H9 (cell line): ENCODE data around the gene RAB3IL1. TPM values are rescaled to one million over a fixed set of nuclear protein-coding genes. Genes with fewer than 3 reads are reported as not detected.

Experiments used
- DNase-seq: peaks from one replicate; pipeline ENCODE4 v3.0.0-alpha.2; 2017
- H2AFZ ChIP-seq: one replicate; pipeline ENCODE4 v1.6.1; 2013; ENCODE audit warnings: mild to moderate bottlenecking, low read length, control low read depth, moderate library complexity
- H2AK5ac ChIP-seq: 2 replicates; pipeline ENCODE4 v1.6.1; 2013; ENCODE audit warnings: low read length, control low read depth, mixed read lengths; ENCODE audit not compliant: insufficient read length
- H2BK120ac ChIP-seq: one replicate; pipeline ENCODE4 v1.6.1; 2013; ENCODE audit warnings: low read depth, mild to moderate bottlenecking, low read length, control low read depth, inconsistent platforms; ENCODE audit not compliant: poor library complexity, severe bottlenecking
- H2BK12ac ChIP-seq: 2 replicates; pipeline ENCODE4 v1.6.1; 2013; ENCODE audit warnings: low read length, control low read depth, mixed read lengths, low read depth; ENCODE audit not compliant: insufficient read length
- H2BK15ac ChIP-seq: 2 replicates; pipeline ENCODE4 v1.6.1; 2013; ENCODE audit warnings: low read depth, low read length, control low read depth
- H2BK20ac ChIP-seq: one replicate; pipeline ENCODE4 v1.6.1; 2013; ENCODE audit warnings: low read depth, mild to moderate bottlenecking, low read length, control low read depth, inconsistent platforms; ENCODE audit not compliant: poor library complexity, severe bottlenecking
- H2BK5ac ChIP-seq: 2 replicates; pipeline ENCODE4 v1.6.1; 2013; ENCODE audit warnings: low read length, control low read depth, mixed read lengths; ENCODE audit not compliant: insufficient read length
- H3K14ac ChIP-seq: 2 replicates; pipeline ENCODE4 v1.6.1; 2013; ENCODE audit warnings: low read length, control low read depth; ENCODE audit not compliant: insufficient read depth
- H3K18ac ChIP-seq: 2 replicates; pipeline ENCODE4 v1.6.1; 2013; ENCODE audit warnings: low read depth, mild to moderate bottlenecking, mixed read lengths, low read length, control low read depth; ENCODE audit not compliant: insufficient read length
- H3K23ac ChIP-seq: 2 replicates; pipeline ENCODE4 v1.6.1; 2013; ENCODE audit warnings: low read length, control low read depth, mixed read lengths, low read depth; ENCODE audit not compliant: insufficient read length
- H3K23me2 ChIP-seq: 2 replicates; pipeline ENCODE4 v1.6.1; 2013; ENCODE audit warnings: low read depth, mild to moderate bottlenecking, mixed read lengths, low read length, control low read depth; ENCODE audit not compliant: insufficient read length, poor library complexity, severe bottlenecking
- H3K27ac ChIP-seq: 2 replicates; pipeline ENCODE4 v1.5.1; 2013; ENCODE audit warnings: low read length, control low read depth, mixed read lengths, low read depth; ENCODE audit not compliant: insufficient read length
- H3K27me3 ChIP-seq: 2 replicates; pipeline ENCODE4 v1.6.1; 2013; ENCODE audit warnings: low read length, control low read depth, inconsistent platforms; ENCODE audit not compliant: insufficient read depth
- H3K4ac ChIP-seq: 2 replicates; pipeline ENCODE4 v1.6.1; 2013; ENCODE audit warnings: low read depth, mild to moderate bottlenecking, control low read depth, inconsistent platforms, low read length, moderate library complexity
- H3K4me1 ChIP-seq: 2 replicates; pipeline ENCODE4 v1.6.1; 2013; ENCODE audit warnings: low read length, control low read depth, inconsistent platforms; ENCODE audit not compliant: insufficient read depth
- H3K4me2 ChIP-seq: 2 replicates; pipeline ENCODE4 v1.6.1; 2013; ENCODE audit warnings: low read length, control low read depth, mixed read lengths; ENCODE audit not compliant: insufficient read length, insufficient read depth
- H3K56ac ChIP-seq: 2 replicates; pipeline ENCODE4 v1.6.1; 2013; ENCODE audit warnings: low read depth, mild to moderate bottlenecking, mixed read lengths, low read length, control low read depth; ENCODE audit not compliant: insufficient read length
- H3K79me1 ChIP-seq: 2 replicates; pipeline ENCODE4 v1.6.1; 2013; ENCODE audit warnings: low read depth, mild to moderate bottlenecking, moderate library complexity, low read length, control low read depth, inconsistent platforms; ENCODE audit not compliant: insufficient read depth, poor library complexity, severe bottlenecking
- H3K79me2 ChIP-seq: 2 replicates; pipeline ENCODE4 v1.6.1; 2013; ENCODE audit warnings: low read length, control low read depth, inconsistent platforms; ENCODE audit not compliant: insufficient read depth
- H3K9ac ChIP-seq: 2 replicates; pipeline ENCODE4 v1.6.1; 2013; ENCODE audit warnings: low read length, control low read depth, mixed read lengths; ENCODE audit not compliant: insufficient read length; ENCODE audit errors: extremely low read depth
- H3K9me3 ChIP-seq: one replicate; pipeline ENCODE4 v1.6.1; 2013; ENCODE audit warnings: low read depth, low read length, inconsistent platforms; ENCODE audit not compliant: control insufficient read depth
- H3T11ph ChIP-seq: one replicate; pipeline ENCODE4 v1.6.1; 2013; ENCODE audit warnings: mild to moderate bottlenecking, low read length, control low read depth, inconsistent platforms
- H4K20me1 ChIP-seq: one replicate; pipeline ENCODE4 v1.6.1; 2013; ENCODE audit not compliant: control insufficient read depth, insufficient read length, insufficient read depth
- H4K5ac ChIP-seq: 2 replicates; pipeline ENCODE4 v1.6.1; 2013; ENCODE audit warnings: low read depth, mild to moderate bottlenecking, mixed read lengths, low read length, control low read depth; ENCODE audit not compliant: insufficient read length
- H4K8ac ChIP-seq: replicated peaks from 2 replicates; pipeline ENCODE4 v1.6.1; 2013; ENCODE audit warnings: low read length, control low read depth, mixed read lengths, low read depth; ENCODE audit not compliant: insufficient read length
- H4K91ac ChIP-seq: 2 replicates; pipeline ENCODE4 v1.6.1; 2013; ENCODE audit warnings: low read depth, mild to moderate bottlenecking, moderate library complexity, mixed read lengths, low read length, control low read depth; ENCODE audit not compliant: insufficient read length
- H3K27ac Mint-ChIP-seq, 3 experiments: 2 replicates in 2 of 3; 3 replicates in 1 of 3; pipeline ENCODE4 v1.8.0; 2020 to 2021; ENCODE audit warnings: mixed read lengths in 3 of 3, mild to moderate bottlenecking in 1 of 3, moderate library complexity in 1 of 3
- H3K27me3 Mint-ChIP-seq: 2 replicates; pipeline ENCODE4 v1.8.0; 2021; ENCODE audit warnings: low read depth, mild to moderate bottlenecking, moderate library complexity, mixed read lengths
- H3K36me3 Mint-ChIP-seq, 3 experiments: 2 replicates in 2 of 3; 3 replicates in 1 of 3; pipeline ENCODE4 v1.8.0; 2020 to 2021; ENCODE audit warnings: low read depth in 3 of 3, mixed read lengths in 3 of 3; ENCODE audit not compliant: insufficient read depth in 1 of 3
- H3K4me1 Mint-ChIP-seq, 2 experiments: 2 replicates each; pipeline ENCODE4 v1.8.0; 2020; ENCODE audit warnings: mixed read lengths in 2 of 2
- H3K4me3 Mint-ChIP-seq, 2 experiments: 2 replicates in 1 of 2; 3 replicates in 1 of 2; pipeline ENCODE4 v1.8.0; 2020 to 2021; ENCODE audit warnings: mild to moderate bottlenecking in 2 of 2, mixed read lengths in 2 of 2, moderate library complexity in 1 of 2
- H3K9me3 Mint-ChIP-seq, 2 experiments: 2 replicates in 1 of 2; 3 replicates in 1 of 2; pipeline ENCODE4 v1.8.0; 2020; ENCODE audit warnings: mild to moderate bottlenecking in 2 of 2, mixed read lengths in 2 of 2, moderate library complexity in 1 of 2
- CTCF ChIP-seq: fragments of 200-600 bp; sonication (generic); conservative IDR thresholded peaks from 3 replicates; pipeline ENCODE4 v1.8.0; 2021; ENCODE audit warnings: antibody characterized with exemption, mild to moderate bottlenecking
- WGBS: extraction: QIAGEN DNeasy Blood & Tissue Kit; methylation state at CpG from one replicate; pipeline ENCODE4 v1.1.7; 2013; ENCODE audit warnings: missing lambda C conversion rate, low lambda C conversion rate, mixed read lengths; ENCODE audit not compliant: insufficient read length; ENCODE audit errors: extremely low coverage; 5-methylcytosine and 5-hydroxymethylcytosine counted together
- total RNA-seq: library from RNA; stranded (reverse); gene quantifications from 2 replicates; pipeline ENCODE4 v1.2.1, GENCODE V29; 2021

RAB3IL1 gene
- total RNA-seq, 1 experiment from 2014 or later = 2.4 TPM

GRCh38 chr11:61957021-61957770 is 39.8 kb upstream of the RAB3IL1 start:
- peaks cover 0 to 10% of the 10 kb centered on the region in 2 experiments; a peak in 1 of 4 replicates for H3K4me1 Mint-ChIP-seq
- no peaks in the 10 kb centered on the region for H3K79me2 ChIP-seq
- no peak overlapping the region for H2BK120ac ChIP-seq
- no peak overlapping the region for H2BK15ac ChIP-seq
- TF ChIP-seq CTCF = no peak
- no peaks in the 10 kb centered on the region for H3K36me3 Mint-ChIP-seq
- WGBS = no CpG with 5 or more reads among the region's 7 CpGs
- H3K23ac ChIP-seq = no peak overlapping the region
- no peak overlapping the region for H3K27ac ChIP-seq
- no peak overlapping the region for H3K4ac ChIP-seq
- no peak overlapping the region for H3K4me2 ChIP-seq
- no peak overlapping the region; a peak in 1 of 7 replicates for H3K27ac Mint-ChIP-seq
- H4K5ac ChIP-seq = no peak overlapping the region
- H3K27me3 ChIP-seq = no peaks in the 10 kb centered on the region
- no peak overlapping the region for H3K56ac ChIP-seq
- DNase-seq = no peak
- no peak overlapping the region for H2AFZ ChIP-seq
- no peak overlapping the region for H2BK5ac ChIP-seq
- no peaks in the 10 kb centered on the region for H3K79me1 ChIP-seq
- no peaks in the 10 kb centered on the region for H3K4me1 ChIP-seq
- no peak overlapping the region for H4K8ac ChIP-seq
- H4K20me1 ChIP-seq = no peaks in the 10 kb centered on the region
- peaks cover 31% of the 10 kb centered on the region for H3K27me3 Mint-ChIP-seq
- peaks cover 8% of the 10 kb centered on the region for H3K23me2 ChIP-seq
- no peak overlapping the region for H3K9ac ChIP-seq
- no peak overlapping the region for H3K18ac ChIP-seq
- H4K91ac ChIP-seq = no peak overlapping the region
- no peak overlapping the region; the same call in 1 of the 2 replicates for H3K14ac ChIP-seq
- H3K9me3 Mint-ChIP-seq = no peaks in the 10 kb centered on the region; a peak in 1 of 5 replicates
- H3K4me3 Mint-ChIP-seq = no peak overlapping the region
- H2BK20ac ChIP-seq = no peak overlapping the region
- no peak overlapping the region for H2BK12ac ChIP-seq
- no peak overlapping the region for H2AK5ac ChIP-seq
- H3K9me3 ChIP-seq = no peaks in the 10 kb centered on the region
- H3T11ph ChIP-seq = no peak overlapping the region
